Transverse colon (tissue), 4 donors: Measurements from ENCODE around the gene BID. TPM values are rescaled to one million over a fixed set of nuclear protein-coding genes. Genes with fewer than 3 reads are reported as not detected.
"Not testable (repeated sequence)": the region's sequence is repeated elsewhere in the genome, so short reads cannot be mapped to it uniquely, and the experiment has no call there.

Source experiments
- DNase-seq: peaks from one replicate; pipeline ENCODE4 v3.0.0-alpha.2; 2019
- H3K27ac ChIP-seq, 4 donors: fragments of 200-600 bp; sonication (generic); 2 replicates each; pipeline ENCODE4 v1.5.1; 2016 to 2018; ENCODE audit warnings: inconsistent platforms in 4 of 4
- H3K27me3 ChIP-seq: fragments of 200-600 bp; sonication (generic); 2 replicates; pipeline ENCODE4 v1.5.1; 2017; ENCODE audit warnings: inconsistent platforms
- H3K36me3 ChIP-seq, 4 donors: fragments of 200-600 bp; sonication (generic); 2 replicates each; pipeline ENCODE4 v1.5.1; 2017 to 2019; ENCODE audit warnings: inconsistent platforms in 4 of 4
- H3K4me1 ChIP-seq, 4 donors: fragments of 200-600 bp; sonication (generic); 2 replicates each; pipeline ENCODE4 v1.5.1; 2017 to 2020; ENCODE audit warnings: inconsistent platforms in 4 of 4
- H3K4me3 ChIP-seq, 4 donors: fragments of 200-600 bp; sonication (generic); 1 replicate in 1 of 4; 2 replicates in 3 of 4; pipeline versions ENCODE4 v1.5.1 to v1.6.1; 2017 to 2019; ENCODE audit warnings: inconsistent platforms in 4 of 4
- H3K9me3 ChIP-seq, 2 donors: fragments of 200-600 bp; sonication (generic); 2 replicates each; pipeline ENCODE4 v1.5.1; 2017 to 2019; ENCODE audit warnings: inconsistent platforms in 2 of 2
- CTCF ChIP-seq, 5 experiments: fragments of 200-600 bp in 3 of 5; fragments of 450-650 bp in 2 of 5; sonication (generic) in 3 of 5; IDR thresholded peaks; 1 replicate in 2 of 5; 2 replicates in 3 of 5; pipeline ENCODE4 v1.5.1; 2016 to 2017; ENCODE audit warnings: antibody characterized with exemption in 5 of 5, inconsistent platforms in 3 of 5, mild to moderate bottlenecking in 2 of 5, moderate library complexity in 1 of 5
- EP300 ChIP-seq: sonication (generic); formaldehyde crosslinking; IDR thresholded peaks from one replicate; pipeline ENCODE4 v1.6.1; 2017; ENCODE audit warnings: antibody characterized with exemption, low read depth
- POLR2A ChIP-seq: fragments of 450-650 bp; IDR thresholded peaks from one replicate; pipeline ENCODE4 v1.6.1; 2016; ENCODE audit warnings: antibody characterized with exemption, mild to moderate bottlenecking, moderate library complexity
- POLR2AphosphoS5 ChIP-seq, 3 donors: sonication (generic); formaldehyde crosslinking; IDR thresholded peaks; one replicate each; pipeline ENCODE4 v1.6.1; 2016; ENCODE audit warnings: antibody characterized with exemption in 3 of 3
- WGBS, 2 donors: methylation state at CpG; one replicate each; pipeline ENCODE4 v1.1.5; 2018; ENCODE audit warnings: low coverage in 1 of 2; 5-methylcytosine and 5-hydroxymethylcytosine counted together
- in situ Hi-C, 4 donors: fragments of 200-750 bp; cut with MboI; loops; one replicate each; pipeline versions ENCODE4 v1.15.0 to v1.15.1; 2017; ENCODE audit warnings: low sequenced_read_pairs in 3 of 4, low pct_ligation_motif_present in 1 of 4, low pct_unique_long_range_greater_than_20kb in 1 of 4
- intact Hi-C: fragments of 100-400 bp; cut with DNase I; formaldehyde crosslinking; loops from one replicate; pipeline ENCODE4 v1.15.1; 2023; ENCODE audit warnings: low total_unique reads
- total RNA-seq, 4 donors: library from RNA; depleted of rRNA; stranded (reverse); fragments of >200 nt; gene quantifications; one replicate each; pipeline ENCODE4 v1.1.0, GENCODE V29; 2016

Gene BID
- total RNA-seq, 4 donors from 2014 or later = 21.1 to 59.5 (median 25.5) TPM

- 83 to 93% methylated on average over 1 to 19 of the region's 19 CpGs for WGBS, 2 donors
- TF ChIP-seq CTCF (IDR thresholded peaks at IDR 0.05) (no peak), EP300 (no peak), POLR2A (no peak)
- no peaks in the 10 kb centered on the region for H3K36me3 ChIP-seq
- H3K4me3 ChIP-seq = no peak overlapping the region
- peaks cover 6 to 58% (median 30%) of the 10 kb centered on the region in 4 donors for H3K4me1 ChIP-seq
- H3K27me3 ChIP-seq = no peaks in the 10 kb centered on the region
- no peak for DNase-seq
- in situ Hi-C loops (no loop called here), intact Hi-C loops (no loop called here)
- no peaks in the 10 kb centered on the region for H3K9me3 ChIP-seq
- no peak overlapping the region for H3K27ac ChIP-seq
Observed at GRCh38 chr22:17770180-17771077, 3.8 kb downstream of the BID start.

- 57% methylated on average over 9 of the region's 9 CpGs; no CpG with 5 or more reads in 1 of the 2 donors for WGBS, 2 donors
- Histone ChIP-seq H3K4me1 (peaks cover 6 to 55% (median 28%) of the 10 kb centered on the region in 4 donors), H3K9me3 (no peaks in the 10 kb centered on the region), H3K27ac (peak overlapping the region in 2 of 4 donors; percentile 12 to 49), H3K4me3 (no peak overlapping the region), H3K36me3 (no peaks in the 10 kb centered on the region), H3K27me3 (no peaks in the 10 kb centered on the region)
- no peak for TF ChIP-seq POLR2AphosphoS5 (IDR thresholded peaks at IDR 0.05)
- in situ Hi-C loops (no loop called here), intact Hi-C loops (no loop called here)
- DNase-seq = peak; percentile 70
Observed at GRCh38 chr22:17769716-17770082, 4.6 kb downstream of the BID start.

- Histone ChIP-seq H3K27ac (peak overlapping the region in 2 of 4 donors; percentile 12 to 49), H3K9me3 (no peaks in the 10 kb centered on the region), H3K36me3 (no peaks in the 10 kb centered on the region), H3K4me3 (no peak overlapping the region), H3K4me1 (peaks cover 6 to 52% (median 27%) of the 10 kb centered on the region in 4 donors), H3K27me3 (no peaks in the 10 kb centered on the region)
- TF ChIP-seq CTCF (IDR thresholded peaks at IDR 0.05) = no peak
- no peak for TF ChIP-seq EP300
- TF ChIP-seq POLR2A = no peak
- no peak for TF ChIP-seq POLR2AphosphoS5 (IDR thresholded peaks at IDR 0.05)
- intact Hi-C loops = no loop called here
- WGBS, 2 donors = 85% methylated on average over 14 of the region's 14 CpGs; no CpG with 5 or more reads in 1 of the 2 donors
- DNase-seq = no peak
- in situ Hi-C loops = no loop called here
Observed at GRCh38 chr22:17769013-17769715, 5.1 kb downstream of the BID start.

GRCh38 chr22:17767233-17768065 lies 6.8 kb downstream of the BID start:
- WGBS, 2 donors = 70 to 80% methylated on average over 14 of the region's 14 CpGs
- Histone ChIP-seq H3K4me1 (peaks cover 0 to 39% (median 17%) of the 10 kb centered on the region in 4 donors), H3K36me3 (no peaks in the 10 kb centered on the region), H3K9me3 (no peaks in the 10 kb centered on the region), H3K27ac (no peak overlapping the region), H3K4me3 (no peak overlapping the region), H3K27me3 (no peaks in the 10 kb centered on the region)
- in situ Hi-C loops = no loop called here
- TF ChIP-seq EP300 (no peak), POLR2AphosphoS5 (IDR thresholded peaks at IDR 0.05) (no peak), POLR2A (no peak), CTCF (IDR thresholded peaks at IDR 0.05) (no peak)
- no peak for DNase-seq
- intact Hi-C loops = no loop called here

GRCh38 chr22:17764852-17765251 lies 9.4 kb downstream of the BID start:
- H3K36me3 ChIP-seq, H3K27me3 ChIP-seq, DNase-seq, H3K27ac ChIP-seq, in situ Hi-C loops, H3K9me3 ChIP-seq, H3K4me3 ChIP-seq, intact Hi-C loops: not testable (repeated sequence)
- peaks cover 0 to 26% (median 12%) of the 10 kb centered on the region in 4 donors for H3K4me1 ChIP-seq
- 80 to 97% methylated on average over 1 to 5 of the region's 5 CpGs for WGBS, 2 donors
